Neuronal stem cell (in vitro differentiated cells): ENCODE data around the gene RNF208.

Source experiments
- DNase-seq: peaks from one replicate; pipeline ENCODE4 v3.0.0-alpha.2; 2013; ENCODE audit warnings: low spot score
- H2AFZ ChIP-seq: one replicate; pipeline ENCODE4 v1.6.1; 2013; ENCODE audit warnings: mild to moderate bottlenecking, low read length, inconsistent platforms
- H2AK5ac ChIP-seq: 2 replicates; pipeline ENCODE4 v1.6.1; 2013; ENCODE audit warnings: low read depth, mild to moderate bottlenecking, inconsistent platforms, low read length, moderate library complexity, mixed read lengths
- H2BK120ac ChIP-seq: 2 replicates; pipeline ENCODE4 v1.6.1; 2013; ENCODE audit warnings: low read depth, mild to moderate bottlenecking, inconsistent platforms, low read length, moderate library complexity, mixed read lengths
- H2BK12ac ChIP-seq: one replicate; pipeline ENCODE4 v1.6.1; 2013; ENCODE audit warnings: low read length, inconsistent platforms
- H2BK15ac ChIP-seq: 2 replicates; pipeline ENCODE4 v1.6.1; 2013; ENCODE audit warnings: mild to moderate bottlenecking, low read length, inconsistent platforms, mixed read lengths
- H2BK5ac ChIP-seq: one replicate; pipeline ENCODE4 v1.6.1; 2013; ENCODE audit warnings: inconsistent platforms, mild to moderate bottlenecking, low read length, moderate library complexity
- H3K14ac ChIP-seq: one replicate; pipeline ENCODE4 v1.6.1; 2013; ENCODE audit warnings: low read length, inconsistent platforms
- H3K18ac ChIP-seq: 2 replicates; pipeline ENCODE4 v1.6.1; 2013; ENCODE audit warnings: low read length, inconsistent platforms
- H3K23ac ChIP-seq: 2 replicates; pipeline ENCODE4 v1.6.1; 2013; ENCODE audit warnings: low read depth, mild to moderate bottlenecking, mixed read lengths, low read length, inconsistent platforms; ENCODE audit not compliant: poor library complexity
- H3K27ac ChIP-seq: replicated peaks from 3 replicates; pipeline ENCODE4 v1.5.1; 2013; ENCODE audit warnings: low read length, inconsistent platforms
- H3K27me3 ChIP-seq, 3 experiments: 2 replicates each; pipeline ENCODE4 v1.6.1; 2013; ENCODE audit warnings: low read length in 3 of 3, mild to moderate bottlenecking in 2 of 3, inconsistent platforms in 1 of 3, low read depth in 1 of 3, mixed read lengths in 1 of 3, moderate library complexity in 1 of 3; ENCODE audit not compliant: control insufficient read depth in 3 of 3, insufficient read depth in 3 of 3
- H3K36me3 ChIP-seq, 2 donors: replicated peaks in 1 of 2; 2 replicates each; pipeline ENCODE4 v1.6.1; 2013; ENCODE audit warnings: low read length in 2 of 2; ENCODE audit not compliant: control insufficient read depth in 2 of 2, insufficient read depth in 2 of 2
- H3K4ac ChIP-seq: 2 replicates; pipeline ENCODE4 v1.6.1; 2013; ENCODE audit warnings: inconsistent platforms, mild to moderate bottlenecking, low read length, moderate library complexity
- H3K4me1 ChIP-seq, 2 donors: 1 replicate in 1 of 2; 2 replicates in 1 of 2; pipeline ENCODE4 v1.6.1; 2013; ENCODE audit warnings: low read length in 2 of 2, low read depth in 1 of 2; ENCODE audit not compliant: control insufficient read depth in 2 of 2, insufficient read depth in 1 of 2
- H3K4me2 ChIP-seq: one replicate; pipeline ENCODE4 v1.6.1; 2013; ENCODE audit warnings: mild to moderate bottlenecking, low read length, inconsistent platforms; ENCODE audit not compliant: insufficient read depth, poor library complexity, severe bottlenecking
- H3K4me3 ChIP-seq, 2 donors: 2 replicates each; pipeline ENCODE4 v1.5.1; 2013; ENCODE audit warnings: low read length in 2 of 2, mild to moderate bottlenecking in 2 of 2, inconsistent platforms in 1 of 2, moderate library complexity in 1 of 2
- H3K79me1 ChIP-seq: one replicate; pipeline ENCODE4 v1.6.1; 2013; ENCODE audit warnings: low read depth, mild to moderate bottlenecking, inconsistent platforms, low read length, moderate library complexity
- H3K9ac ChIP-seq: one replicate; pipeline ENCODE4 v1.6.1; 2013; ENCODE audit warnings: mild to moderate bottlenecking, low read depth, low read length, inconsistent platforms; ENCODE audit not compliant: poor library complexity
- H3K9me3 ChIP-seq, 2 donors: replicated peaks in 1 of 2; 2 replicates each; pipeline versions ENCODE3 to v1.6.1; 2013; ENCODE audit warnings: low read length in 2 of 2, mild to moderate bottlenecking in 2 of 2, inconsistent platforms in 1 of 2, low read depth in 1 of 2, mixed read lengths in 1 of 2, moderate library complexity in 1 of 2; ENCODE audit not compliant: control insufficient read depth in 2 of 2, insufficient read depth in 1 of 2
- H4K8ac ChIP-seq: one replicate; pipeline ENCODE4 v1.6.1; 2013; ENCODE audit warnings: low read depth, mild to moderate bottlenecking, inconsistent platforms, low read length, moderate library complexity
- H4K91ac ChIP-seq: one replicate; pipeline ENCODE4 v1.6.1; 2013; ENCODE audit warnings: low read length, low read depth, mild to moderate bottlenecking, inconsistent platforms; ENCODE audit not compliant: poor library complexity
- WGBS, 2 donors: extraction: QIAGEN DNeasy Blood & Tissue Kit; methylation state at CpG; one replicate each; pipeline ENCODE4 v1.1.7; 2013; ENCODE audit warnings: missing lambda C conversion rate in 2 of 2, mixed read lengths in 1 of 2; ENCODE audit not compliant: insufficient read length in 2 of 2, insufficient replicate concordance in 1 of 2; ENCODE audit errors: extremely low coverage in 2 of 2; 5-methylcytosine and 5-hydroxymethylcytosine counted together

The RNF208 gene

DNA sequence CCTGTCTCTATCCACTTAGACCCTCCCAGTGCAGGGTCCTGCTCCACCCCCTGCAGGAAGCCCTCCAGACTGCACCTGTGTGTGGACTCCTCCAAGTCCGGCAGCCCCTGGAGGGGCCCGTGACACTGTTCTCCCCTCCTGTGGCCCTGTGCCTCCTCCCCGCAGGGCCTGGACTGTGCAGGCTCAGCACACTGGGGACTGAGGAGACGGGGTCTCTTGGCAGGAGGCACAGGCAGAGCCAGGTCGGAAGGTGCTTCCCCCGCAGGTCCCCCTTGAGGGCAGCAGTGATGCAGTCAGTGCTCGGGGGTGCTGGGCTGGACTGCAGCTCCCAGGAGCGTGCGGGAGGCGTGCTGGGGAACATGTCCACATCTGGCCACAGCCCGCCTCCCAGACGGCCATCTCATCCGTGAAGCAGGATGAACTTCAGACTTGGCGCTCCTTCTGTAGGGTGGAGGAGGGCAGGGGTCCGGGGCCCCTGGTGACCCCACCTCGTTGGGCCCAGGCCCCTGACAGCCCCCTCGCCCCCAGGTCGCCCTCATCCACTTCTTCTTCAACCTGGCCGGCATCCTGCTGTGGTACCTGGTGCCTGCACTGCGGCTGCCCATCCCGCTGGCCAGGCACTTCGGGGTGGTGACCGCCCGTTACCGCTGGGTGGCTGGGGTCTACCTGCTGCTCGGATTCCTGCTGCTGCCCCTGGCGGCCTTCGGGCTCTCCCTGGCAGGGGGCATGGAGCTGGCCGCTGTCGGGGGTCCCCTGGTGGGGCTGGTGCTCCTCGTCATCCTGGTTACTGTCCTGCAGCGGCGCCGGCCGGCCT, 13.6 kb upstream of the RNF208 start:
- Histone ChIP-seq H3K79me1 (peaks cover 12% of the 10 kb centered on the region), H3K4me3 (no peak overlapping the region)
- no CpG with 5 or more reads among the region's 35 CpGs for WGBS, 2 donors

GRCh38 chr9:137234758-137235423, 12.9 kb upstream of the RNF208 start:
- Histone ChIP-seq H3K4me3 (no peak overlapping the region), H2BK15ac (no peak overlapping the region), H3K9me3 (no peaks in the 10 kb centered on the region), H2BK5ac (peak overlapping the region; percentile 53), H3K79me1 (peaks cover 12% of the 10 kb centered on the region), H2AK5ac (peak overlapping the region; percentile 99), H3K14ac (peak overlapping the region; percentile 71), H3K27me3 (peaks cover 0 to 5% (median 0%) of the 10 kb centered on the region in 3 experiments), H2AFZ (no peak overlapping the region), H3K4me2 (no peak overlapping the region), H2BK12ac (no peak overlapping the region), H3K9ac (peak overlapping the region; percentile 70), H2BK120ac (no peak overlapping the region), H3K18ac (peak overlapping the region; percentile 28), H3K27ac (no peak overlapping the region), H3K4ac (peak overlapping the region; percentile 26), H3K23ac (peak overlapping the region; percentile 73), H3K36me3 (peaks cover 0 to 5% of the 10 kb centered on the region in 2 donors), H3K4me1 (peaks cover 15% of the 10 kb centered on the region in 2 donors), H4K8ac (peak overlapping the region; percentile 65), H4K91ac (no peak overlapping the region)
- DNase-seq = no peak
- no CpG with 5 or more reads among the region's 18 CpGs for WGBS, 2 donors

More for the DNA sequence above, 13.6 kb upstream of the RNF208 start:
- Histone ChIP-seq H2BK12ac (peak overlapping the region; percentile 58), H2BK15ac (no peak overlapping the region), H4K8ac (peak overlapping the region; percentile 65), H3K27ac (no peak overlapping the region), H3K14ac (no peak overlapping the region), H4K91ac (no peak overlapping the region), H3K36me3 (peaks cover 0 to 5% of the 10 kb centered on the region in 2 donors), H3K4me1 (peaks cover 15% of the 10 kb centered on the region in 2 donors), H3K27me3 (peaks cover 0 to 5% (median 0%) of the 10 kb centered on the region in 3 experiments), H2AK5ac (peak overlapping the region; percentile 99), H2BK120ac (no peak overlapping the region), H2BK5ac (peak overlapping the region; percentile 53), H3K23ac (peak overlapping the region; percentile 89), H3K18ac (peak overlapping the region; percentile 85), H2AFZ (no peak overlapping the region), H3K9me3 (no peaks in the 10 kb centered on the region), H3K9ac (peak overlapping the region; percentile 70), H3K4ac (peak overlapping the region; percentile 37), H3K4me2 (peak overlapping the region; percentile 0)
- no peak for DNase-seq

GRCh38 chr9:137234055-137234697, 12.1 kb upstream of the RNF208 start:
- H3K4me2 ChIP-seq = no peak overlapping the region
- peak overlapping the region; percentile 73 for H3K23ac ChIP-seq
- H3K9me3 ChIP-seq = no peaks in the 10 kb centered on the region
- peak overlapping the region; percentile 56 for H3K14ac ChIP-seq
- H3K79me1 ChIP-seq = peaks cover 12% of the 10 kb centered on the region
- H2AK5ac ChIP-seq = peak overlapping the region; percentile 70
- peak overlapping the region; percentile 81 for H2BK120ac ChIP-seq
- H2AFZ ChIP-seq = no peak overlapping the region
- H3K18ac ChIP-seq = peak overlapping the region; percentile 71
- no peak for DNase-seq
- H3K27me3 ChIP-seq = peaks cover 0 to 7% (median 0%) of the 10 kb centered on the region in 3 experiments
- H3K36me3 ChIP-seq = peaks cover 0 to 5% of the 10 kb centered on the region in 2 donors
- no CpG with 5 or more reads among the region's 40 CpGs for WGBS, 2 donors
- H3K4me1 ChIP-seq = peaks cover 15% of the 10 kb centered on the region in 2 donors
- peak overlapping the region; percentile 70 for H3K9ac ChIP-seq
- no peak overlapping the region for H2BK15ac ChIP-seq
- H4K8ac ChIP-seq = no peak overlapping the region
- H3K4me3 ChIP-seq = no peak overlapping the region
- no peak overlapping the region for H4K91ac ChIP-seq
- H3K27ac ChIP-seq = no peak overlapping the region
- peak overlapping the region; percentile 73 for H2BK12ac ChIP-seq
- peak overlapping the region; percentile 13 for H2BK5ac ChIP-seq
- H3K4ac ChIP-seq = peak overlapping the region; percentile 37
